Gastroesophageal sphincter (tissue), 3 donors: ENCODE results near the gene AREG.

ENCODE experiments used
- POLR2A ChIP-seq, 2 donors: fragments of 450-650 bp; IDR thresholded peaks; one replicate each; pipeline ENCODE4 v1.6.1; 2017; ENCODE audit warnings: antibody characterized with exemption in 2 of 2, mild to moderate bottlenecking in 2 of 2, moderate library complexity in 1 of 2
- TF ChIP-seq, protein P1 (sequence below), 4 experiments: fragments of 200-600 bp in 2 of 4; fragments of 450-650 bp in 2 of 4; sonication (generic) in 1 of 4; IDR thresholded peaks; one replicate each; pipeline ENCODE4 v1.5.1; 2017 to 2019; ENCODE audit warnings: antibody characterized with exemption in 4 of 4, mild to moderate bottlenecking in 2 of 4, moderate library complexity in 2 of 4

DNA sequence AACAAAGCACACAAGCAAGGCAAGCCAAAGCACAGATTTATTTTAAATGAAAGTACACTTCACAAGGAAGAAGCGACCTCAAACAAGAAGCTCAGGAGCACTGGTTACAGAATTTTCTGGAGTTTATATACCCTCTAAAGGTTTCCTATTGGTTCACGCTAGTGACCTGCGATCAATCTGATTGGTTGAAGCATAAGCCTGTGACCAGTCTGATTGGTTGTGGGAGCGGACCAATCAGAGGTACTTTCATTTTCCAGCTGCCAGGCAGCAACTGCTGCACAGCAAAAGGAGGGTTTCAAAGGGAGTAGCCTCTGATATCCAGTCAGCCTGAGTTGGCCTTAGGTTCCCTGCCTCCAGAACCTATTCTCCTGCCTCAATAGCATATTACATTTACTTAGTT lies 4.6 kb upstream of the AREG start:
- TF ChIP-seq, protein P1, sequence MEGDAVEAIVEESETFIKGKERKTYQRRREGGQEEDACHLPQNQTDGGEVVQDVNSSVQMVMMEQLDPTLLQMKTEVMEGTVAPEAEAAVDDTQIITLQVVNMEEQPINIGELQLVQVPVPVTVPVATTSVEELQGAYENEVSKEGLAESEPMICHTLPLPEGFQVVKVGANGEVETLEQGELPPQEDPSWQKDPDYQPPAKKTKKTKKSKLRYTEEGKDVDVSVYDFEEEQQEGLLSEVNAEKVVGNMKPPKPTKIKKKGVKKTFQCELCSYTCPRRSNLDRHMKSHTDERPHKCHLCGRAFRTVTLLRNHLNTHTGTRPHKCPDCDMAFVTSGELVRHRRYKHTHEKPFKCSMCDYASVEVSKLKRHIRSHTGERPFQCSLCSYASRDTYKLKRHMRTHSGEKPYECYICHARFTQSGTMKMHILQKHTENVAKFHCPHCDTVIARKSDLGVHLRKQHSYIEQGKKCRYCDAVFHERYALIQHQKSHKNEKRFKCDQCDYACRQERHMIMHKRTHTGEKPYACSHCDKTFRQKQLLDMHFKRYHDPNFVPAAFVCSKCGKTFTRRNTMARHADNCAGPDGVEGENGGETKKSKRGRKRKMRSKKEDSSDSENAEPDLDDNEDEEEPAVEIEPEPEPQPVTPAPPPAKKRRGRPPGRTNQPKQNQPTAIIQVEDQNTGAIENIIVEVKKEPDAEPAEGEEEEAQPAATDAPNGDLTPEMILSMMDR (IDR thresholded peaks at IDR 0.05): no peak
- TF ChIP-seq POLR2A (IDR thresholded peaks at IDR 0.05): no peak
